Neural progenitor cell (in vitro differentiated cells): Measurements from ENCODE around the gene SRSF1.

Experiments
- CTCF ChIP-seq: fragments of 200-600 bp; sonication (generic); IDR thresholded peaks from 2 replicates; pipeline ENCODE4 v1.5.1; 2017; ENCODE audit warnings: antibody characterized with exemption, mild to moderate bottlenecking
- EZH2 ChIP-seq: fragments of 200-600 bp; sonication (generic); IDR thresholded peaks from 2 replicates; pipeline ENCODE4 v1.6.1; 2017; ENCODE audit warnings: antibody characterized with exemption, mild to moderate bottlenecking, moderate library complexity

GRCh38 chr17:58049533-58049932 lies 42.5 kb upstream of the SRSF1 start:
- no peak for TF ChIP-seq CTCF
- TF ChIP-seq EZH2: no peak
